Globus pallidus (tissue), 1 donor: ENCODE results near the gene CDADC1.
A peak's percentile ranks its signal among the peaks of the same experiment; 100 is the strongest.

Experiments used
- DNase-seq: peaks from one replicate; pipeline ENCODE4 v3.0.0-alpha.2; 2015; ENCODE audit warnings: low spot score

CDADC1 gene

DNA sequence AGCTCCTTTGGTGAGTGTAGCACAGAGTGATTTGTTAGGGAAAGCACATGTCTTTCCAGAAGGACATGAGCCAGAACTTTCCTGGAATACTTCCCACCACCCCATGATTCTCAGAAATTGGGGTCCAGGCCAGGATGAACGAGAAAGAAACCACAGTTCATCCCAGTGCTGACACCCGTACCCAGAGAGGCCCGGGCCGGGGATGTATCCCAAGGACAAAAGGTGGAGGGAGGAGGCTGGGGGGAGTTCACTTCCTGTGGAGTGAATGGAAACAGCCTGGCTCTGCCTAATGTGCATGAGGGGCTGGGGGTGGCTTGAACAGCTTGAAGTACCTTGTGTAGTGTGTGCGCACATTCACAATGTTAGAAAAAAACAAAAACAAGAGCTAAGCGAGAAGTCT is 47.5 kb downstream of the CDADC1 start:
- no peak for DNase-seq

DNA sequence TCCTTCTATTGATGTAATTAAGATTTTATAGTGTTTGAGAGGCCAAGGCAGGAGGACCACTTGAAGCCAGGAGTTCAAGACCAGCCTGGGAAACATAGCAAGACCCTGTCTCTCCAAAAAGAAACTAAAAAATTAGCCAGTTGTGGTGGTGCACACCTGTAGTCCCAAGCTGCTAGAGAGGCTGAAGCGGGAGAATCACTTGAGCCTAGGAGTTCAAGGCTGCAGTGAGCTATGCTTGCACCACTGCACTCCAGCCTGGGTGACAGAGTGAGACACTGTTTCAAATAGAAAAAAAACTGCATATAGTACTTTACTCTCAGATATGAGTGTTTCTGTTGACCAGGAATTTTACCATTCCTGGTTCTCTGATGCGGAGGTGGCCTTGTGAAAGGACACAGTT is 48.9 kb downstream of the CDADC1 start:
- DNase-seq, result no peak

DNA sequence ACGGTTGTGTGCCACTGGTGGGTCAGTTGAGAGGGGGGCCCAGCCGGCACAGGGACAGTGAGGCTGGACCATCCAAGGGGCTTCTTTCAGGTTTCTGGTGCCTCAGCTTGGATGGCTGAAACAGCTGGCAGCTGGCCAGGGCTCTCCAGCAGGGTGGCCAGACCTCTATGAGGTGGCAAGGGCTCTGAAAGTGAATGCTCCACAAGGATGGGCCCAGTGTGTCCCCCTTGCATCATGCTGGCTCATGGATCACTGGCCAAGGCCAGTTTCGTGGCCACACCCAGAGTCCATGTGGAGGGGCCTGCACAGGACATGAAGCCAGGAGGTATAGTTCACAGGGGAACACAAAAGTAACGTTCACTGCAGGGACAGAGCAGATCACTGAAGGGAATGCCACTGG is 49.6 kb downstream of the CDADC1 start:
- DNase-seq, result no peak

DNA sequence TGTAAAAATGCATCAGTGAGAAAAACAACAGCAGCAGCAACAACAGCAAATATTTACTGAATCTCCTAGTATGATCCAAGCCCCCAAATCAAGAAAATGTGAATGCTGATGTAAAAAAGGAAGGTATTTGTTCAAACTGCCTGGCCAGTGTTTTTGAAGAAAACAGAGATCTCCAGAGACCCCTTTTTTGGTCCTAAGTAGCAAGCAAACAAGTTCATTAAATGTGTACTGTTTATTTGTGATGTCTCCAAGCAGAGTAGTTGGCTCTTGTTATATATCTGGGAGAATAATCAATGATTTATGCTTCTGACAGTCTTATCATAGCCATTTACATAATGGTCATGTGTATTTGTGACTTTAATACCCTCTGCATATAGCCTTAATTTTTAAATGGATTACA is 50.7 kb downstream of the CDADC1 start:
- DNase-seq, result no peak

DNA sequence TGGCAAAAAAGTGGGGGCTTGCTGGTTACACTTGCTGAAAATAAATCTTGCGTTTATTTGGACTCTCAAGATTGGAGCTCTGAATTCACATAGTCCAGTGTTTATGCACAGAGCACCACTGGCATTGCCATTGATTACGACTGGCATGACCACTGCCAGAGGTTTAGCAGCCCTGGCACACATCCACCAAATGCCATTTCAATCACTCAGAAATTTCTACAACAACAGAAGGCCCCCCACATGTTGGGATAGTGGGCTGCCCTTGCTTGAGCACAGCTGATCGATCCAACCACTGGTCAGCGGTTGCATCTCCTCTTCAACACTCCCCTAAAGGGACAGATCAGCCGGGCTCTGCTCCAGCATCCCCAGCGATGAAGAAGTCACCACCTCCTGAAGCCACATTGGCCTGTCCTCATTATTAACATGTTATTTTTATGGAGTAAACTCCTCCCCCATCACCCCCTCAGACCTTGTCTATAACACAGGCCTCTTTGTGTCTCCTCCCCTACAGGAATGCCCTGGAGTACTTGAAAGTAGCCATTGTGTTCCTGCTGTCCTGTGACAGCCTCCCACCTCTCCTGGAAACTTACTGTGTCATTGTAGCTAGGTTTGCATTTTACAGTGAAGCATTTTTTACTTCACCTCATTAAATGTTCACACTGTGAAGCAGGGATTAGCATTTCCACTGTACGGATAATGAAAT is 51.3 kb downstream of the CDADC1 start:
- DNase-seq, result peak; percentile 61

DNA sequence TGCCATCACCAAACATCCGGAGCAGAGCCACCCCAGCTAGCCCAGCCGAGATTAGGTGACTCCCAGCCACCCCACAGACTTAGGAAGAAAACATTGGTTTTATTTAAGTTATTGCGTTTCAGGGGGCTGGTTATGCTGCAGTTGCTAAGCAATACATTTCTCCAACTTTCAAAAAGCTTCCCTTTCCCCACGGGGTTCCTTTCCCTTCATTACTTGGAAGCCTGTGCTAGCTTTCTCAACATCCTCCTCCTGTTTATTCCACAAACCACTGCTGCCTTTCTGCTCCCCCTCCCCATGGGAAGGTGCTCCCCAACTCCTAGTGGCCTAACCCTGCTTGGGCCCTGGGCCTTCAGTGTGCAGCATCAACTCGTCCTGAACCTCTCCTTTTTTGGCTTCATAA is 52.6 kb downstream of the CDADC1 start:
- DNase-seq, result no peak

DNA sequence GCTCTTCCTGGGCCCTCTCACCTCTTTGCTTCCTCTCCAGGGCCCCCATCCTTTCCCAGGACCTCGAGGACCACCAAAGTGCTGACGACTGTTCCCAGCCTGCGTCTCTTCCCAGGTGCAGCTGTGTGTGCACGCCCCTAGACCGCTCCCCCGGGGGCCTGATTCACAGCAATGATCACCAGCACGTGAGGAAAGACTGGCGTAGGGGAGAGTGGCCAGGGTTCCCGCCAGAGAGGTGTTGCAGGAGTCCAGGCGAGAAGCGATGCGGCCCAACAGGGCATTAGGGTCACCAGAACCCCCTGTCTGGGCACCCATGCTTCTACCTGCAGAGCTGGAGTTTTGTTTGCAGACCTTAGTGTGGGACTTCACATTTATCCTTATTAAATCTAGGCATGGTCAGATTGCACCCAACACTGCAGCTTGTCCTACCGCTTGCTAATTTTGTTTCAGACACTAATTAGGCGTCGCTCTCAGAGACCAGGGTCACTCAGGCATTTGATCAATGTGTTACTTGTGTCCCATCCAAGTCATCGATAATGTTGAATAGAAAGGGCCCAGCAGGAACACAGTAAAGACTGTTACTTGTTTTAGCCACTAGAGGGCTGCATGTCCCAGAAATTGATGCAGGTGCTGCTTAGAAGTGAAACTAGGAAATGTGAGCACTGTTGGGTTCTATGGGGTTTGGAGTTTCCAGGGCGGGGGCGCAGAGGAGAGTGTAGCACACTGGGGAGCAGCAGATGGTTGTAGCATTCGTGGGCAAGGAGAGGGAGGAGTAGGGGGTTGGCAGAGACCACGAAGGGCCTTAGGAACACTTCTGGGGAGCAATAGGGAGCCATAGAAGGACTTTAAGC is 53.2 kb downstream of the CDADC1 start:
- DNase-seq, result peak; percentile 82

DNA sequence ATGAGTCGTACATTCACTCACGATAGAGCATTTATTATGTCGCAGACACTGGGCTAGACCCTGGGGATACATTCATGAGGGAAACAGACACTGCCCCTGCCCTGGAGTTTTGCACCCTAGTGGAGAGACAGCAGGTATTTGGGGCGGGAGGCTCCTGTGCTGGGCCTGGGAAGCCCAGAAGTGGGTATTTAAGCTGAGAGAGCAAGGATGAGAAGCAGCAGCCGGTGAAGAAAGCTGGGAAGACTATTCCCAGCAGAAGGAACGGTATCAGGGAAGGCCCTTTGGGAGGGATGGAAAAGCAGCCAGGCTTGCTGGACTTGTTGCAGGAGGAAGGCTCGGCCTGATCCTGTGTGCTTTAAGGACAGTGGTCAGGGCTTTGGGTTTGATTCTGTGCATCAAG is 54.5 kb downstream of the CDADC1 start:
- no peak for DNase-seq

DNA sequence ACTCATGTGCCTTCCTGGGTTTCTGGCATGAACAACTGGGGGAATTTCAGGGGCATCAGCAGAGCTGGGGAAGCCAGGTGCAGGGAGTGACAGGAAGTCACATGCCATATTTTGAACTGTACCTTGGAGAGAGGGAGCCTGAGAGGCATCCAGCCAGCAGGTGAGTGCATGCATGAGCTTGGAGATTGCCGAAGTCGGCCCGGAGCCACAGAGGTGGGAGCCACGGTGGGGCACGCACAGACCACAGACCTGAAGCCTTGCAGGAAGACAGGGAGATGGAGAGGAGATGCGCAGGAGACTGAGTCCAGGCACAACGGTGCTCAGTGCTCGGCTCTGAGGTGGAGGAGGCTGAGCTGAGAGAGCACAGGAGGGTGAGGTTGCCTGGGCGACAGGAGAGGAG is 55.1 kb downstream of the CDADC1 start:
- no peak for DNase-seq

DNA sequence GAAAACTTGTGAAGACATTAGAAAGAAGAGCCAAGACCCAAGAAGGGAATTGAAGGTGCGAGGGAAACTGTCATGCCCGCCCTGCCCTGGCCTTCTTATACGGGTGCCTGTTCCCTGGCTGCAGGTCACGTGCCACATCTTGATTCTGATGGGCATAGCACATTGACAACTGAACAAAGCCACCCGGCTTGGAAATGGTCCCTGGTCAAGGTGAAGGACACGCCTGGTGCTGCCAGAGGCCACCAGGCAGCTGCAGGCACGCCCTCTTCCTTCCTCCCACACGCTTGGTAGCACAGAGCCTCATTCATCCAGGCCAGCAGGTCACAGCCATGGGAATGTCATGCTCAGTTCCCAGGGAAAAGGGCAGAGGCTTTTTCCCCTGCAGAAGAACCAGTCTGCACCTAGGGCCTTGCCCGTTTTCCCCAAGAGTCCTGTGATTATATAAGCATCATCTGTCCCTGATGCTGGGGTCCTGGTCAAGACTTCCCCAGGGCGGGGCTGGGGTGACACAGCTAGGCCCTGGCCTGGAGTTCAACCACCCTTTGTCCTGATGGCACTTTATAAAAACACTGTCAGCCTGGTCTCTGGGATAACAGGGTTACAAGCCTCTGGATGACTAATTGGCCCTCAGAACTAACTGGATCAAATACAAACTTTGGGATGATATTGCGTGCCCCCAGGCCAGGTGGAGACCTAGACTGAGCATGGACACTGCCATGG is 56.0 kb downstream of the CDADC1 start:
- peak; percentile 71 for DNase-seq

DNA sequence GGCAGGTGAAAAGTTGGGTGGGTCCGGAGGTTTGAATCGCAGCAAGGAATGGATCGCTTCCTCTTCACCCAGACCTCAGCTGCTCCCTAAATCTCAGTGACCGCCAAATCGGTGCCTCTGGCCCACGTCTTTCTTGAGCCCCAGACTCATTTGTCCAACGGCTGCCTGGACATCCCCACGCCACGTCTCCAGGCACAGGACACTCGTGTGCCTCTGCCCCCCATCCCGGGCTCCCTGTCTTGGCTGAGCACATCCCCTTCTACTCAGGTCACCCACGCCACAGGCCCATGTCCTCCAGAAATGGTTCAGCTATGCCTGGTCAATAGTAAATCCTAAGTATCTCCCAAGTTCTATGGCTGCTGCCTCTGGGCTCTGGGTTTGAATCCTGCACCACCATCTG is 56.6 kb downstream of the CDADC1 start:
- no peak for DNase-seq

DNA sequence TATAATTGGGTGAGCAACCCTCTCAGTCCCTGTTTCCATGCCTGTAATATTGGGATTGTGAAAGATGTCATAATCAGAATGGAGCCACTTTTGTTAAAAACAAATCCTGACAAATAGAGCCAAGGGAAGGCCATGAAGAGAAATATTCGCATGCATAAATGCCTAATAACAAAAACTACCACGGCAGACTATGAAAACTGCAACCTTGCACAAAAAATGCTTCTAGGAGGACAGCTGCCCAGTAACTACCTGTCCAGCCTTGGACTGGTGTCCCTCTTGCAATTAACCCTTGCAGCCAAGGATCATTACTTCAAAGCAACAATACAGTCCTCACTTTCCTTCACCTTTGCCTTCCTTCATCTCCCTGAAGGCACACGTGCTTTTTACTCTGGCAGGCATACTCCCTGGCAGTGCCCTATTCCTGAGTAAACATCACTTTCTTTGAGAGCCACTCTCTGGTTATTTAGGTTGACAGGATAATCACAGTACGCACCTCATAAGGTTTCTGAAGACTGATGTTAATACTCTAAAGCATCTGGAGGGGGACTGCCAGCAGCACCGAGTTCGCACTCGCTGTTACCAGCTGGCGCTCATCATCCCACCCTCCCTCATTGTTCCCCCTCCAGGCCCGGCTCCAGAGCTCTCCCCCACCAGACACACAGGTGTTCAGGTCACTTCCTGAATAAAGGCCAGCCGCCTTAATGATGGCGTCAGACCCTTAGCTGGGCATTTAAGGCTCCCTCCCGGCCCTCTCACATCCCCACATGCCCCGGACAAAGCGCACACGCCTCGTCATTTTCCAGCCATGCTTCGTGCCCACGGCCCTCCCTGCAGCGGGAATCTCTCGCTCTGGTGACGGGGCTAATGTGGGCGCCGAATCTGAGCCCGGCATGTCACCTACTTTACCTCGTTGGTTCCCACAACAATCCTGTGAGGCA is 57.3 kb downstream of the CDADC1 start:
- no peak for DNase-seq

DNA sequence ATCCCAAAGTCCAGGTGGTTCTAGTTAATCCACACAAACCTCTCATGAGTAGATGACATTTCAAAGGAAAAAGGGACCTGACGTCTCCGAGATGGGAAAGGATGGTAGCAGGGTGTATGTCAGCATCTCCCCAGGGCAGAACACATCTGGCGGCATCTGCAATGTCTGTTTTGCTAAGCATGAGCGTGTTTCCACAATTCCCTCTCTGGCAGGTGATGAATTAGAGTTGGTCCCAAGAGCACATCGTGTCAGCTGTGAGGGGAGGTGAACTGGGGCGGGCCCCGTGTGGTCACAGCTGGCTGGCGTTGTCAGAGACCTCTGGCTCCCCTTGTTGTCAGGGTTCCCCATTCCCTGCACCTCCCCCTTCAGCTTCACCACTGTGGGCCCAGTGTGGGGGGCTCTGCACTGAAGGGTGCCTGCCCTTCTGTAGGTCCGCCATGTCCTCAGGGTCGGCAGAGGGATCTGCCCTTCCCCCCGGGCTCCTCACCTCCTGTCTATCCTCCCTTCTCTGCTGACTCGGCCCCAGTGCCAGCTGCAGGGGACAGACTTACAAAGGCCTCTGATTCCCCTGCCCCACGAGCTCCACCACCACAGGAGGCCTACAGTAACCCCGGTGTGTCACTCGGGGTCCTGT is 58.2 kb downstream of the CDADC1 start:
- DNase-seq, result no peak

DNA sequence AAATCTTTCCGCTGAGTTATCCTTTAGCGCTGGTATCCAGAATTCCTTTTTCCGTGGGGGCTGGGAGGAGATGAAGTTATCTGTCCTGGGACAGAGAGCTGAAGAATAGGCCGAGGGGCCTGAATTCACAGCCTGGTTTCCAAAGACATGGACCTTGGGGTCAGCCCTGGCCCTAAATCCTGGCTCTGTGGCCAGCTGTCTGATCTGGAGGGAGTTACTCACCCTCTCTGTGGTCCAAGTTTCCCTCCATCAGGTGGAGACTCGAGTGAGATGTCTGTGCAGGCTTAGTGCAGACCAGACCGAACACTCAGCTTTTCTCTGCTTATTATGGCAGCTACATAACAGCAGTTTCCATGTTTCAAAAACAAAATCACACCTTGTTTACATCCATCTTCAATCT is 59.6 kb downstream of the CDADC1 start:
- DNase-seq, result no peak

DNA sequence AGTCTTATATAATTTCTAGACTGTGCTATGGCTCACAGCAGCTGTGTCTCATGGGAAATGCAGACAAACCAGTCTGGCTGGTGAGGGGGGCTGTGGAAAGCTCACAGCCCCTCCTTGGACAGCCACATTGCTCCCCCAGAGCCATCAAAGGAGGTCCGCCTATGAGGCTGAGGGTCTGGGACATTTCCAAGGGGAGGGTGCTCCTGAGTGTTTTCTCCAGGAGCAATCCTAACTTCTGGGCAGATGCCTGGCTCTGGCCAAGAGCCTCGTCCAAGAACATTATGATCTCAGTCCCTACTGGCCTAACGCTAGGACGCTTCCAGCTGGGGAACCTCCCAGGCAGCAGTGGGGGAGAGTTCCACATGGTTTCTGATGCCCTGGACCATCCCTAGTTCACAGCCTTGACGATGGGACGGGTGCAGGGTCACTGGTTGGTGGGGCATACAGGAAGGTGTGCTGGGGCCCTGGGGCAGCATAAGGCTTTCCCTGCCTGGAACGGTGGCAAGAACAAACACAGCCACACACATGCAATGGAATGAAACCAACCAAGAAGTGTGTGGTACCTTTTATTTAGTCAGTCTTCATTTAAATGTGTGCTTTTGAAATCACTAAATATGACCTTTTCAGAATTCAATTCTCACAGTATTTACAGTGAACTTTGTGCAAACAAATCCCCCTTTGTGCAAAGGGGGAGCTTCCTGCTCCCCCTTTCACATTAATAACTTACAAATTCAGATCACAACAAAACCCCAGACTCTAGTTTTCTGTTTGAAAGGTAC is 60.6 kb downstream of the CDADC1 start:
- DNase-seq, result peak; percentile 88

DNA sequence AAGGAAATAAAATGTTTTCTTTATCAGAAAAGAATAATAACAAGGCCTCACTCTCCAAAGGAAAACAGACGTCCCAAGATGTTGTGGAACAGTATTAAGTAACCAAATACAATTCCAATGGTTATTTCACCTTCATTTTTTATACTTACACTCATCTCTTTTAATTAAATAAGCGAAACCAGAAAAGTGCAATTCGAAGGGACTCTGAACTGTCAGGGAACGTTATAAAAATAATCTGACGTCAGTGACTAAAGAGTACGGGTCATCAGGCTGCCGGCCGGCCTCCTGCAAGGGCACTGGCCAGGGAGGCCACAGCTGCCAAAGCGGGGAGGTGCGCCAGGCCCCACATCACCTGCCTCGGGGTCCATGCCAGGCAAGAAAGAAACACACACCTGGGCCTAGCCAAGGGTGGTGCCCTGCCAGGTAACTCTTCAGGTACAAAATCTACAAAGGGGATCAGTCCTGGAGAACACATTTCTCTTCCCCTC is 61.2 kb downstream of the CDADC1 start:
- DNase-seq, result peak; percentile 61

DNA sequence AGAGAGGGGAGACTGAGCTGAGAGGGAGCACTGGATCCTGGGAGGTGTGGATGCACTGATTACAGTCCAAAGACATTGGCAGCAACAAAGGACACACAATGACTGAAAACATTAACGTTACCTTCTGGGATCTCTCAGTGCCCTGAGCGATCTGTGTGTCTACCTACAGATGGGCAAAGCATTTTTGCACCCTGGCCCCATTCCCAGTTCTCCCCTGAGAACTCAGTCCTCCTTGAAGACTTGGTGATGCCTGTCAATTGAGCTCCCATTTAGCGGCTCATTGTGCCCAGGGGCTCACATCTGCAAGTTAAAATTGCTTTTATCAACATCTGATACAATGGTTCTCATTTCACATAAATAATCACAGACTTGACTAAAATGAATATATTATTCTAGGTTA is 62.5 kb downstream of the CDADC1 start:
- DNase-seq, result no peak

DNA sequence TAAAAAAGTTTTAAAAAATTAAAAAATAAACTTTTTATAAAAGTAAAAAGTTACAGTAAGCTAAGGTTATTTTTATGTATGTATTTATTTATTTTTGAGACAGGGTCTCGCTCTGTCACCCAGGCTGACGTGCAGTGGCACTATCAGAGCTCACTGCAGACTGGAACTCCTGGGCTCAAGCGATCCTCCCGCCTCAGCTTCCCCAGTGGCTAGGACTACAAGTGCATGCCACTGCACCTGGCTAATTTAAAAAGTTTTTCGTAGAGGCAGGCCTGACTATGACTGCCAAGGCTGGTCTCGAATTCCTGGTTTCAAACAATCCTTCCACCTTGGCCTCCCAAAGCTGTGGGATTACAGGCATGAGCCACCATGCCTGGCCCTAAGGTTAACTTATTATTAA is 64.1 kb downstream of the CDADC1 start:
- DNase-seq, result no peak

DNA sequence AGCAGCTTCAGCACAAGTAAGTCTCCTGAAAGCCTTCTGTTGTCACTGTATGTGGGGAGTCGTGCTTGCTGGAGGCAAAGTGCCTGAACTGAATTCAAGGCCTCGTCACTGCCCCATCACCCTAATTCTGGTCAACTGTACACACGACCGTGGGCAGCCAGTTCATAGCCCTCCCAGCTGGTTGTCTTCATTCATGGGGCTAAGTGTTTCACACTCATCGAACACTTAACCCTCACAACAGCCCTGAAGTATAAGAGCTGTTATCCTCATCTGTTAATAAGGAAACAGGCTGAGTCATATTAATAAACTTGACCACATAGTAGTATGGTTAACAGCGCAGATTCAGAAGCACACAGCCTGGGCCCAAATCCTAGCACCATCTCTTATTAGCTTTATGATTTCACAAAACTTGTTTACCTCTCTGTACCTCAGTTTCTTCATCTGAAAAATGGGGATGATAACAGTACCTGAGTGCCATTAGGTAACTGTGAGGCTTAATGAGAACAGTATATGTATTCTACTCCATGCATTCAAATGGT is 66.7 kb downstream of the CDADC1 start:
- DNase-seq, result no peak

DNA sequence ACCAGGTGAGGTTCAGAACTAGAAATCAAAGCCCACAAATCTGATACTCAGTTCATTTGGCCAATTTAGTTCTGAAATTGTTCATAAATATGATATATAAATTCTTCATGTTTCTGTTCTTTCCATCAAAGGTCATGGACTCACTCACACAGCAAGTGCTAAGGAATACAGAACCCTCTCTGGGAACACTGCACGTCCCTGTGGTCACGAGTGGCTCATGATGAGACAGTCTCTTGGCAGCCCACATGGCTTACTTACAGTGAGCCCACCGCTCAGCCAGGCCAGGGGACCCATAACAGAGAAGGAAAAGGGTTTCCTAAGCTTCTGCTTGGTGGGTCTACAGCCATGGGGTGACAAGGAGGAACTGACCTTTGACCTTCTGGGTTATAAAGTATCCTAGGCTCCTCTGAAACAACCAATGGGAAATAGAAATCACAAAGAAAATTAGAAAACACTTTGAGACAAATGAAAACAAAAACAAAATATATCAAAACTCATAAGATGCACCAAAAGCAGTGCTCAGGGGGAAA is 67.4 kb downstream of the CDADC1 start:
- DNase-seq, result no peak
